Embryonic facial prominence (tissue), 1 donor: ENCODE data around the gene NYAP1.

Experiments used
- DNase-seq: peaks from one replicate; pipeline ENCODE4 v3.0.0-alpha.2; 2016; ENCODE audit errors: extremely low spot score

Gene NYAP1

GRCh38 chr7:100457033-100457432, 26.7 kb upstream of the NYAP1 start:
- DNase-seq = no peak

- DNase-seq = no peak
These were observed 19.5 kb upstream of the NYAP1 start, which contains the start of gene SPACDR for GRCh38 chr7:100464210-100464660. Gene SPACDR (minus strand): TSS chr7:100464260. CDS start chr7:100464025, 235 bp downstream.

GRCh38 chr7:100464791-100465190, 18.9 kb upstream of the NYAP1 start:
- no peak for DNase-seq

- no peak for DNase-seq
These were observed 18.4 kb upstream of the NYAP1 start for GRCh38 chr7:100465299-100465698.

GRCh38 chr7:100465702-100466311, 17.9 kb upstream of the NYAP1 start:
- no peak for DNase-seq

GRCh38 chr7:100466653-100467605, 16.8 kb upstream of the NYAP1 start:
- DNase-seq = no peak

GRCh38 chr7:100467638-100468373, 15.9 kb upstream of the NYAP1 start:
- DNase-seq = no peak

- DNase-seq = no peak
These were observed 14.3 kb upstream of the NYAP1 start for GRCh38 chr7:100469227-100470044.

GRCh38 chr7:100471021-100471420, 12.7 kb upstream of the NYAP1 start:
- no peak for DNase-seq

GRCh38 chr7:100472121-100472851, 11.4 kb upstream of the NYAP1 start:
- DNase-seq = no peak

GRCh38 chr7:100472854-100473499, 10.8 kb upstream of the NYAP1 start:
- no peak for DNase-seq

- DNase-seq = no peak
These were observed 8.2 kb upstream of the NYAP1 start for GRCh38 chr7:100475549-100475948.

GRCh38 chr7:100476101-100476780, 7.5 kb upstream of the NYAP1 start:
- DNase-seq = no peak

- DNase-seq = no peak
These were observed 6.5 kb upstream of the NYAP1 start for GRCh38 chr7:100476903-100477870.

- no peak for DNase-seq
These were observed 5.9 kb upstream of the NYAP1 start for GRCh38 chr7:100477871-100478267.

- DNase-seq = peak; percentile 94
These were observed 4.6 kb upstream of the NYAP1 start, which contains the start of gene TSC22D4 for GRCh38 chr7:100478958-100479660. Gene TSC22D4 (minus strand): TSS chr7:100479214. CDS start chr7:100478038, 1,176 bp downstream.

GRCh38 chr7:100481466-100481865, 2.3 kb upstream of the NYAP1 start:
- no peak for DNase-seq

GRCh38 chr7:100482728-100483089, 1.0 kb upstream of the NYAP1 start:
- no peak for DNase-seq
